ENCODE data around the gene CADPS2. TPM values are rescaled to one million over a fixed set of nuclear protein-coding genes. Genes with fewer than 3 reads are reported as not detected.

The CADPS2 gene
- total and polyA plus RNA-seq, 2 donors (not counting 1 experiment from before 2014, with no cell fraction given): not detected

DNA sequence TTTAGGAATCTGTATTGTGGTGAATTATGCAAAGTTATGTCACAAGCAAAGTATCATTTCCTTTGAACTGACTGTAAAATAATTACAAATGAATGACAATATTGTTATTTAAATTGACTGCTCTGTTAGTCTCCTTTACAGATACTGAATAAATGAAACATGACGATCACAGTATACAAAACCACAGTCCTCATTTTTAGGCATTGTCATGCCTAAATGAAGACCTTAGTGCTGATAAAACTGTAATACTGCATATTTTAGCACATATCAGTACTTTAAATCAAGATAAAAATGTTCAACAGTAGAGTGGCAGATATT is 542.0 kb downstream of the CADPS2 start:
- H3K4me1 Mint-ChIP-seq: no peaks in the 10 kb centered on the region
- no peaks in the 10 kb centered on the region for H3K27me3 ChIP-seq (replicated peaks in 1 of 4; ENCODE audit: control extremely low read depth in 1 of 4, control insufficient read depth in 3 of 4, insufficient read depth in 4 of 4, low read length in 3 of 4)
- no peak overlapping the region for H2AFZ ChIP-seq (ENCODE audit: insufficient read depth, low read depth, low read length, poor library complexity, severe bottlenecking)
- no peak overlapping the region for H3K27ac ChIP-seq (ENCODE audit: low read length in 2 of 2)
- no peaks in the 10 kb centered on the region for H3K79me2 ChIP-seq (ENCODE audit: control insufficient read depth, insufficient read depth, low read length)
- no peaks in the 10 kb centered on the region for H3K4me1 ChIP-seq (ENCODE audit: control insufficient read depth in 2 of 2, insufficient read depth in 2 of 2, low read length in 2 of 2)
- no peak overlapping the region for H3K4me2 ChIP-seq (replicated peaks; ENCODE audit: low read depth, low read length, poor library complexity, severe bottlenecking)
- no peaks in the 10 kb centered on the region for H3K9me3 Mint-ChIP-seq (ENCODE audit: insufficient read depth)
- H3K36me3 ChIP-seq (replicated peaks in 1 of 2; ENCODE audit: control extremely low read depth in 1 of 2, control insufficient read depth in 1 of 2, extremely low read depth in 1 of 2, insufficient read depth in 2 of 2, low read length in 1 of 2): no peaks in the 10 kb centered on the region
- no CpG with 5 or more reads among the region's 1 CpG for WGBS (ENCODE audit: insufficient coverage)
- no peak for TF ChIP-seq CTCF (IDR thresholded peaks at IDR 0.05)
- no peak for TF ChIP-seq EZH2 (IDR thresholded peaks at IDR 0.05; ENCODE audit: borderline replicate concordance, insufficient read depth, low read depth, low read length, poor library complexity, severe bottlenecking)
- H3K4me3 Mint-ChIP-seq: no peak overlapping the region
- ATAC-seq (ENCODE audit: low read depth): no peak
- no peak overlapping the region for H3K9ac ChIP-seq (ENCODE audit: low read length)
- ChIA-PET CTCF (no interaction called here), POLR2A (no interaction called here)
- H4K20me1 ChIP-seq (ENCODE audit: control insufficient read depth, insufficient read depth, low read length, poor library complexity, severe bottlenecking): no peaks in the 10 kb centered on the region
- no peak for DNase-seq
- intact Hi-C loops (cut with micrococcal nuclease): no loop called here
- no peak overlapping the region for H3K27ac Mint-ChIP-seq
- no peak overlapping the region for H3K4me3 ChIP-seq (ENCODE audit: control extremely low read depth in 1 of 5, extremely low read depth in 1 of 5, insufficient read depth in 1 of 5, low read depth in 2 of 5, low read length in 4 of 5)
- no peaks in the 10 kb centered on the region for H3K9me3 ChIP-seq (ENCODE audit: control extremely low read depth in 1 of 3, control insufficient read depth in 2 of 3, insufficient read depth in 1 of 3, low read length in 2 of 3)
- H3K27me3 Mint-ChIP-seq: no peaks in the 10 kb centered on the region

GRCh38 chr7:122343601-122344302 is 542.5 kb downstream of the CADPS2 start:
- POLR2A ChIA-PET: no interaction called here
- no peak overlapping the region for H2AFZ ChIP-seq (ENCODE audit: insufficient read depth, low read depth, low read length, poor library complexity, severe bottlenecking)
- Mint-ChIP-seq H3K4me3 (no peak overlapping the region), H3K27ac (no peak overlapping the region), H3K9me3 (ENCODE audit: insufficient read depth) (no peaks in the 10 kb centered on the region), H3K27me3 (no peaks in the 10 kb centered on the region), H3K4me1 (no peaks in the 10 kb centered on the region)
- H3K36me3 ChIP-seq (replicated peaks in 1 of 2; ENCODE audit: control extremely low read depth in 1 of 2, control insufficient read depth in 1 of 2, extremely low read depth in 1 of 2, insufficient read depth in 2 of 2, low read length in 1 of 2): no peaks in the 10 kb centered on the region
- no peak overlapping the region for H3K4me2 ChIP-seq (replicated peaks; ENCODE audit: low read depth, low read length, poor library complexity, severe bottlenecking)
- no peaks in the 10 kb centered on the region for H3K27me3 ChIP-seq (replicated peaks in 1 of 4; ENCODE audit: control extremely low read depth in 1 of 4, control insufficient read depth in 3 of 4, insufficient read depth in 4 of 4, low read length in 3 of 4)
- H4K20me1 ChIP-seq (ENCODE audit: control insufficient read depth, insufficient read depth, low read length, poor library complexity, severe bottlenecking): no peaks in the 10 kb centered on the region
- ATAC-seq (ENCODE audit: low read depth) (no peak), DNase-seq (no peak)
- CTCF ChIA-PET: no interaction called here
- 72% methylated on average over 3 of the region's 7 CpGs for WGBS (ENCODE audit: insufficient coverage)
- TF ChIP-seq EZH2 (IDR thresholded peaks at IDR 0.05; ENCODE audit: borderline replicate concordance, insufficient read depth, low read depth, low read length, poor library complexity, severe bottlenecking) (no peak), CTCF (IDR thresholded peaks at IDR 0.05) (no peak)
- H3K4me3 ChIP-seq (ENCODE audit: control extremely low read depth in 1 of 5, extremely low read depth in 1 of 5, insufficient read depth in 1 of 5, low read depth in 2 of 5, low read length in 4 of 5): no peak overlapping the region
- H3K79me2 ChIP-seq (ENCODE audit: control insufficient read depth, insufficient read depth, low read length): no peaks in the 10 kb centered on the region
- H3K4me1 ChIP-seq (ENCODE audit: control insufficient read depth in 2 of 2, insufficient read depth in 2 of 2, low read length in 2 of 2): no peaks in the 10 kb centered on the region
- intact Hi-C loops (cut with micrococcal nuclease): no loop called here
- no peaks in the 10 kb centered on the region for H3K9me3 ChIP-seq (ENCODE audit: control extremely low read depth in 1 of 3, control insufficient read depth in 2 of 3, insufficient read depth in 1 of 3, low read length in 2 of 3)
- no peak overlapping the region for H3K27ac ChIP-seq (ENCODE audit: low read length in 2 of 2)
- no peak overlapping the region for H3K9ac ChIP-seq (ENCODE audit: low read length)
